Caco-2 (cell line): ENCODE measurements around the gene NSUN3. TPM values are rescaled to one million over a fixed set of nuclear protein-coding genes. Genes with fewer than 3 reads are reported as not detected.

Source experiments
- BruUV-seq: library from RNA; stranded (reverse); fragments of 400-500 nt; replicated peaks from 2 replicates; lab custom pipeline; 2021; lab: Mats Ljungman, UMichigan
- CTCF ChIA-PET: fragments of 300-600 bp; sonication (Branson Sonifier 250); formaldehyde crosslinking; loops from one replicate; lab custom pipeline; 2022; ENCODE audit warnings: antibody characterized with exemption; lab: Charles Lee
- POLR2A ChIA-PET: fragments of 300-600 bp; sonication (Branson Sonifier 250); formaldehyde crosslinking; loops from one replicate; lab custom pipeline; 2022; ENCODE audit warnings: antibody characterized with exemption; lab: Charles Lee
- DNase-seq, 2 experiments: peaks; one replicate each; pipeline versions ENCODE4 v3.0.0 to v3.0.0-alpha.2; 2020 to 2022
- H3K27me3 ChIP-seq: replicated peaks from 2 replicates; pipeline ENCODE4 v1.6.0; 2011; ENCODE audit warnings: low read length; ENCODE audit not compliant: control insufficient read depth, insufficient read depth
- H3K36me3 ChIP-seq: 2 replicates; pipeline ENCODE4 v1.5.1; 2011; ENCODE audit warnings: low read length; ENCODE audit not compliant: control insufficient read depth, insufficient read depth
- H3K4me1 ChIP-seq: fragments of 250-450 bp; sonication (Bioruptor Pico); 2 replicates; pipeline ENCODE4 v1.5.1; 2020; ENCODE audit warnings: mild to moderate bottlenecking
- H3K4me3 ChIP-seq: 2 replicates; pipeline ENCODE4 v1.5.1; 2011; ENCODE audit warnings: low read depth, mild to moderate bottlenecking, control low read depth, low read length
- H3K9me3 ChIP-seq: fragments of 250-450 bp; sonication (Bioruptor Pico); 2 replicates; pipeline ENCODE4 v1.5.1; 2020; ENCODE audit warnings: mild to moderate bottlenecking, moderate library complexity
- H3K27ac Mint-ChIP-seq: one replicate; pipeline ENCODE4 v1.8.0; 2022; ENCODE audit warnings: mixed read lengths; ENCODE audit not compliant: unreplicated experiment
- H3K27me3 Mint-ChIP-seq: one replicate; pipeline ENCODE4 v1.8.0; 2022; ENCODE audit warnings: mixed read lengths; ENCODE audit not compliant: insufficient read depth, unreplicated experiment
- H3K36me3 Mint-ChIP-seq: one replicate; pipeline ENCODE4 v1.8.0; 2022; ENCODE audit warnings: mild to moderate bottlenecking, mixed read lengths; ENCODE audit not compliant: insufficient read depth, unreplicated experiment
- H3K4me1 Mint-ChIP-seq: one replicate; pipeline ENCODE4 v1.8.0; 2022; ENCODE audit warnings: low read depth, mixed read lengths; ENCODE audit not compliant: unreplicated experiment
- H3K4me3 Mint-ChIP-seq: one replicate; pipeline ENCODE4 v1.8.0; 2022; ENCODE audit warnings: mild to moderate bottlenecking, moderate library complexity, mixed read lengths; ENCODE audit not compliant: unreplicated experiment
- H3K9me3 Mint-ChIP-seq: one replicate; pipeline ENCODE4 v1.8.0; 2022; ENCODE audit warnings: mixed read lengths; ENCODE audit not compliant: unreplicated experiment
- CTCF ChIP-seq, 2 experiments: fragments of 200-600 bp in 1 of 2; IDR thresholded peaks; 1 replicate in 1 of 2; 2 replicates in 1 of 2; pipeline versions ENCODE4 v1.5.1 to v1.8.0; 2011 to 2022; ENCODE audit warnings: antibody characterized with exemption in 1 of 2, control low read depth in 1 of 2, inconsistent platforms in 1 of 2, low read depth in 1 of 2, low read length in 1 of 2, mild to moderate bottlenecking in 1 of 2, moderate library complexity in 1 of 2; ENCODE audit not compliant: insufficient read depth in 1 of 2, severe bottlenecking in 1 of 2, unreplicated experiment in 1 of 2
- intact Hi-C: fragments of 100-400 bp; cut with micrococcal nuclease; formaldehyde crosslinking; loops from one replicate; pipeline ENCODE4 v1.10.0; 2022; ENCODE audit not compliant: unreplicated experiment
- total RNA-seq: library from RNA; stranded (reverse); gene quantifications from 2 replicates; pipeline ENCODE4 v1.2.3, GENCODE V29; 2022

Gene NSUN3
- total RNA-seq, 1 experiment from 2014 or later: 7.1 TPM

GRCh38 chr3:94158512-94158911, 95.7 kb downstream of the NSUN3 start:
- H3K27ac Mint-ChIP-seq: no peak overlapping the region
- ChIA-PET CTCF (no interaction called here), POLR2A (no interaction called here)
- peaks cover 5% of the 10 kb centered on the region for H3K27me3 Mint-ChIP-seq
- BruUV-seq: no TSS peak
- H3K4me3 Mint-ChIP-seq: no peak overlapping the region
- Histone ChIP-seq H3K4me1 (no peaks in the 10 kb centered on the region), H3K27me3 (no peaks in the 10 kb centered on the region), H3K9me3 (no peaks in the 10 kb centered on the region), H3K36me3 (no peaks in the 10 kb centered on the region), H3K4me3 (no peak overlapping the region)
- H3K36me3 Mint-ChIP-seq: no peaks in the 10 kb centered on the region
- H3K9me3 Mint-ChIP-seq: no peaks in the 10 kb centered on the region
- DNase-seq: no peak
- TF ChIP-seq CTCF (IDR thresholded peaks at IDR 0.05; ENCODE audit: insufficient read depth in 1 of 2, low read depth in 1 of 2, low read length in 1 of 2, severe bottlenecking in 1 of 2, unreplicated experiment in 1 of 2): no peak
- no peaks in the 10 kb centered on the region for H3K4me1 Mint-ChIP-seq
- intact Hi-C loops: no loop called here

GRCh38 chr3:94159062-94159828, 96.4 kb downstream of the NSUN3 start:
- no peak overlapping the region for H3K4me3 Mint-ChIP-seq
- BruUV-seq: no TSS peak
- no peaks in the 10 kb centered on the region for H3K36me3 Mint-ChIP-seq
- peaks cover 5% of the 10 kb centered on the region for H3K27me3 Mint-ChIP-seq
- no peaks in the 10 kb centered on the region for H3K36me3 ChIP-seq
- H3K9me3 Mint-ChIP-seq: no peaks in the 10 kb centered on the region
- no peak overlapping the region for H3K4me3 ChIP-seq
- H3K9me3 ChIP-seq: no peaks in the 10 kb centered on the region
- H3K4me1 ChIP-seq: no peaks in the 10 kb centered on the region
- no peak for TF ChIP-seq CTCF (IDR thresholded peaks at IDR 0.05; ENCODE audit: insufficient read depth in 1 of 2, low read depth in 1 of 2, low read length in 1 of 2, severe bottlenecking in 1 of 2, unreplicated experiment in 1 of 2)
- H3K27ac Mint-ChIP-seq: no peak overlapping the region
- no peaks in the 10 kb centered on the region for H3K4me1 Mint-ChIP-seq
- ChIA-PET POLR2A (no interaction called here), CTCF (no interaction called here)
- H3K27me3 ChIP-seq: no peaks in the 10 kb centered on the region
- peak in 1 of 2 experiments; percentile 4 for DNase-seq
- intact Hi-C loops: no loop called here

- H3K9me3 ChIP-seq: no peaks in the 10 kb centered on the region
- DNase-seq: peak; percentile 14 to 31
- Mint-ChIP-seq H3K9me3 (no peaks in the 10 kb centered on the region), H3K4me3 (no peak overlapping the region), H3K27ac (no peak overlapping the region), H3K27me3 (no peaks in the 10 kb centered on the region), H3K4me1 (no peaks in the 10 kb centered on the region), H3K36me3 (no peaks in the 10 kb centered on the region)
- H3K4me3 ChIP-seq: no peak overlapping the region
- H3K36me3 ChIP-seq: no peaks in the 10 kb centered on the region
- no TSS peak for BruUV-seq
- intact Hi-C loops: no loop called here
- no peak for TF ChIP-seq CTCF (IDR thresholded peaks at IDR 0.05; ENCODE audit: insufficient read depth in 1 of 2, low read depth in 1 of 2, low read length in 1 of 2, severe bottlenecking in 1 of 2, unreplicated experiment in 1 of 2)
- no peaks in the 10 kb centered on the region for H3K4me1 ChIP-seq
- ChIA-PET POLR2A (no interaction called here), CTCF (no interaction called here)
- H3K27me3 ChIP-seq: no peaks in the 10 kb centered on the region
Observed at GRCh38 chr3:94162700-94163099, 99.8 kb downstream of the NSUN3 start.
